Lung (tissue), 12 donors: ENCODE measurements around the gene LTBP3. TPM values are rescaled to one million over a fixed set of nuclear protein-coding genes. Genes with fewer than 3 reads are reported as not detected.

Source experiments
- ATAC-seq: fragments of 200-7000 bp; cut with Tn5 transposase; one replicate; pipeline ENCODE4 v1.9.1; 2020; ENCODE audit warnings: moderate number of reproducible peaks; ENCODE audit not compliant: insufficient read depth, low FRiP score
- DNase-seq, 3 donors: peaks; one replicate each; pipeline ENCODE4 v3.0.0-alpha.2; 2013 to 2017
- H3K27ac ChIP-seq, 2 donors: one replicate each; pipeline ENCODE4 v1.5.1; 2013; ENCODE audit warnings: mild to moderate bottlenecking in 2 of 2, moderate library complexity in 2 of 2, control low read depth in 1 of 2, inconsistent platforms in 1 of 2, low read depth in 1 of 2, low read length in 1 of 2
- H3K27me3 ChIP-seq, 3 donors: one replicate each; pipeline ENCODE4 v1.5.1; 2013; ENCODE audit warnings: low read length in 2 of 3; ENCODE audit not compliant: control insufficient read depth in 3 of 3, insufficient read depth in 3 of 3
- H3K36me3 ChIP-seq, 4 donors: one replicate each; pipeline ENCODE4 v1.5.1; 2013; ENCODE audit warnings: low read length in 4 of 4, mild to moderate bottlenecking in 1 of 4, moderate library complexity in 1 of 4; ENCODE audit not compliant: control insufficient read depth in 4 of 4, insufficient read depth in 4 of 4
- H3K4me1 ChIP-seq, 5 donors: one replicate each; pipeline ENCODE4 v1.5.1; 2013; ENCODE audit warnings: low read length in 5 of 5, mild to moderate bottlenecking in 2 of 5, moderate library complexity in 1 of 5; ENCODE audit not compliant: control insufficient read depth in 5 of 5, insufficient read depth in 5 of 5
- H3K4me3 ChIP-seq: one replicate; pipeline ENCODE4 v1.5.1; 2013; ENCODE audit warnings: mild to moderate bottlenecking, control low read depth, moderate library complexity
- H3K9ac ChIP-seq, 2 donors: one replicate each; pipeline ENCODE4 v1.5.1; 2013; ENCODE audit warnings: low read length in 2 of 2, control low read depth in 1 of 2; ENCODE audit not compliant: insufficient read depth in 1 of 2
- H3K9me3 ChIP-seq, 4 donors: one replicate each; pipeline ENCODE4 v1.5.1; 2013; ENCODE audit warnings: low read length in 3 of 4, mild to moderate bottlenecking in 1 of 4, moderate library complexity in 1 of 4; ENCODE audit not compliant: control insufficient read depth in 4 of 4, insufficient read depth in 3 of 4
- CTCF ChIP-seq: IDR thresholded peaks from 2 replicates; pipeline ENCODE4 v1.5.1; 2012; ENCODE audit warnings: mild to moderate bottlenecking; ENCODE audit errors: control extremely low read depth, extremely low read depth
- WGBS, 2 donors: extraction: QIAGEN DNeasy Blood & Tissue Kit; methylation state at CpG; one replicate each; pipeline ENCODE4 v1.1.7; 2013; 5-methylcytosine and 5-hydroxymethylcytosine counted together
- polyA plus RNA-seq, 2 donors: library from polyadenylated mRNA; stranded (reverse); fragments of 200-250 nt; gene quantifications; one replicate each; pipeline ENCODE4 v1.2.1, GENCODE V29; 2013
- total RNA-seq, 2 donors: library from RNA; depleted of rRNA in 1 of 2; stranded (reverse); fragments of >200 nt in 1 of 2; gene quantifications; one replicate each; pipeline ENCODE4 v1.2.1, GENCODE V29; 2014 to 2021
- donor health status: control.
- donor health status: control.
- donor health status: Bipolar disorder and iron deficiency.
- donor health status: healthy.
- donor health status: DM: yes; HTN: yes; CAD: no.

Gene LTBP3
- total and polyA plus RNA-seq, 4 donors: 39.1 to 111 (median 73.4) TPM

GRCh38 chr11:65563601-65564000 is 5.4 kb upstream of the LTBP3 start:
- no peak for TF ChIP-seq CTCF
- peaks cover 0 to 4% (median under 1%) of the 10 kb centered on the region in 4 donors for H3K36me3 ChIP-seq
- WGBS, 2 donors: 96 to 98% methylated on average over 4 of the region's 4 CpGs
- no peak overlapping the region for H3K27ac ChIP-seq
- peaks cover 0 to 35% (median 25%) of the 10 kb centered on the region in 5 donors for H3K4me1 ChIP-seq
- H3K9ac ChIP-seq: no peak overlapping the region
- no peak for DNase-seq
- no peaks in the 10 kb centered on the region for H3K9me3 ChIP-seq
- no peak for ATAC-seq
- peaks cover 0 to 2% (median 0%) of the 10 kb centered on the region in 3 donors for H3K27me3 ChIP-seq
- no peak overlapping the region for H3K4me3 ChIP-seq

GRCh38 chr11:65562788-65563187 is 4.6 kb upstream of the LTBP3 start:
- Histone ChIP-seq H3K27ac (no peak overlapping the region), H3K36me3 (peaks cover 0 to 2% (median 0%) of the 10 kb centered on the region in 4 donors), H3K9me3 (no peaks in the 10 kb centered on the region), H3K27me3 (peaks cover 0 to 2% (median 0%) of the 10 kb centered on the region in 3 donors), H3K4me3 (no peak overlapping the region), H3K9ac (no peak overlapping the region), H3K4me1 (peaks cover 0 to 34% (median 22%) of the 10 kb centered on the region in 5 donors)
- ATAC-seq: no peak
- 84 to 97% methylated on average over 9 of the region's 9 CpGs for WGBS, 2 donors
- DNase-seq: no peak
- no peak for TF ChIP-seq CTCF

- Histone ChIP-seq H3K9ac (no peak overlapping the region), H3K4me1 (peaks cover 0 to 38% (median 24%) of the 10 kb centered on the region in 5 donors)
These were observed 3.9 kb upstream of the LTBP3 start for GRCh38 chr11:65562020-65562419.

More at GRCh38 chr11:65562020-65562419, 3.9 kb upstream of the LTBP3 start:
- no peak overlapping the region for H3K27ac ChIP-seq
- DNase-seq (no peak), ATAC-seq (no peak)
- peaks cover 0 to 2% (median 0%) of the 10 kb centered on the region in 4 donors for H3K36me3 ChIP-seq
- H3K9me3 ChIP-seq: no peaks in the 10 kb centered on the region
- WGBS, 2 donors: 92 to 96% methylated on average over 7 of the region's 7 CpGs
- H3K27me3 ChIP-seq: peaks cover 0 to 2% (median 0%) of the 10 kb centered on the region in 3 donors
- no peak overlapping the region for H3K4me3 ChIP-seq
- TF ChIP-seq CTCF: no peak
